ENCODE data around the gene USP24. TPM values are rescaled to one million over a fixed set of nuclear protein-coding genes. Genes with fewer than 3 reads are reported as not detected.

The USP24 gene
- total and polyA plus RNA-seq, 12 donors, result 11.3 to 45.1 (median 25.9) TPM

DNA sequence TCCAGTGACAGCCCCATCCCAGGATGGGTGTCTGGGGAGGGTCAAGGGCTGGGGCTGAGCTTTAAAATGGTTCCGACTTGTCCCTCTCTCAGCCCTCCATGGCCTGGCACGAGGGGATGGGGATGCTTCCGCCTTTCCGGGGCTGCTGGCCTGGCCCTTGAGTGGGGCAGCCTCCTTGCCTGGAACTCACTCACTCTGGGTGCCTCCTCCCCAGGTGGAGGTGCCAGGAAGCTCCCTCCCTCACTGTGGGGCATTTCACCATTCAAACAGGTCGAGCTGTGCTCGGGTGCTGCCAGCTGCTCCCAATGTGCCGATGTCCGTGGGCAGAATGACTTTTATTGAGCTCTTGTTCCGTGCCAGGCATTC lies 151.6 kb downstream of the USP24 start:
- WGBS, 4 donors, result 67 to 93% (median 86%) methylated on average over 1 to 9 of the region's 9 CpGs
- DNase-seq, result no peak
- Histone ChIP-seq H3K27me3 (no peaks in the 10 kb centered on the region), H3K4me1 (replicated peaks in 1 of 2) (peaks cover 0 to 8% of the 10 kb centered on the region in 2 donors), H3K9me3 (replicated peaks in 1 of 3) (no peaks in the 10 kb centered on the region), H3K4me3 (no peak overlapping the region), H3K27ac (no peak overlapping the region), H3K36me3 (replicated peaks in 1 of 2) (peaks cover 0 to 4% of the 10 kb centered on the region in 2 donors)
- intact Hi-C loops (cut with DNase I), result no loop called here
- TF ChIP-seq, protein P1, sequence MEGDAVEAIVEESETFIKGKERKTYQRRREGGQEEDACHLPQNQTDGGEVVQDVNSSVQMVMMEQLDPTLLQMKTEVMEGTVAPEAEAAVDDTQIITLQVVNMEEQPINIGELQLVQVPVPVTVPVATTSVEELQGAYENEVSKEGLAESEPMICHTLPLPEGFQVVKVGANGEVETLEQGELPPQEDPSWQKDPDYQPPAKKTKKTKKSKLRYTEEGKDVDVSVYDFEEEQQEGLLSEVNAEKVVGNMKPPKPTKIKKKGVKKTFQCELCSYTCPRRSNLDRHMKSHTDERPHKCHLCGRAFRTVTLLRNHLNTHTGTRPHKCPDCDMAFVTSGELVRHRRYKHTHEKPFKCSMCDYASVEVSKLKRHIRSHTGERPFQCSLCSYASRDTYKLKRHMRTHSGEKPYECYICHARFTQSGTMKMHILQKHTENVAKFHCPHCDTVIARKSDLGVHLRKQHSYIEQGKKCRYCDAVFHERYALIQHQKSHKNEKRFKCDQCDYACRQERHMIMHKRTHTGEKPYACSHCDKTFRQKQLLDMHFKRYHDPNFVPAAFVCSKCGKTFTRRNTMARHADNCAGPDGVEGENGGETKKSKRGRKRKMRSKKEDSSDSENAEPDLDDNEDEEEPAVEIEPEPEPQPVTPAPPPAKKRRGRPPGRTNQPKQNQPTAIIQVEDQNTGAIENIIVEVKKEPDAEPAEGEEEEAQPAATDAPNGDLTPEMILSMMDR (IDR thresholded peaks at IDR 0.05), result no peak
- TF ChIP-seq POLR2A (IDR thresholded peaks at IDR 0.05), result no peak

DNA sequence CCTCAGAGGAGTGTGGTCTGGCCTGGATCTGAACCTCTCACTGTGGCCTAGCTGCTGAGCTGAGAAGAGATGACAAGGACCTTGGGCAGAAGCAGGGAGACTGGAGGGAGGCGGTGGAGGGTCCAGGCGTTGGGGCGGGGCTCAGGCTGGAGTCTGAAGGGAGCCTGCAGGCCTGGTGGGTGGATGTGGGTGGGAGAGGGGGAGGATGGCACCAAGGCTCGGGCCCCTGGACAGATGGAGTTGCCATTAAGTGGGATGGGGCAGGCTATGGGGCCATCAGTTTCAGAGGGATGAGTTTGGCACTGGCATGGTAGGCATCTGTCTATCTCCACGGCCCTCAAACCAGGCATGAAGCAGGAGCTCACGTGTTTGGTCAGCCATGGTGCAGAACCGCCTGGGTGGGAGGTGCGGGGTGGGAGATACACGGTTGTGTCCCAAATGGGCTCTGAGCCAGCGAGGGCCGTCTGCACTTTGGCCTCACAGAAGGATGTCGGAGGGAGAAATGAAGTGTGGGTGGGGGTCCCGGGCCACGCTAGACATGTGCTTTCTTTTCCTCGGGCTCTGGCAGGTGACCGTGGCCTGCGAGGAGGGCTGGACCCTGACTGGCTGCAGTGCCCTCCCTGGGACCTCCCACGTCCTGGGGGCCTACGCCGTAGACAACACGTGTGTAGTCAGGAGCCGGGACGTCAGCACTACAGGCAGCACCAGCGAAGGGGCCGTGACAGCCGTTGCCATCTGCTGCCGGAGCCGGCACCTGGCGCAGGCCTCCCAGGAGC lies 152.2 kb downstream of the USP24 start:
- Histone ChIP-seq H3K4me1 (replicated peaks in 1 of 2) (peaks cover 0 to 8% of the 10 kb centered on the region in 2 donors), H3K36me3 (replicated peaks in 1 of 2) (no peaks in the 10 kb centered on the region), H3K27me3 (no peaks in the 10 kb centered on the region), H3K27ac (no peak overlapping the region), H3K4me3 (no peak overlapping the region), H3K9me3 (replicated peaks in 1 of 3) (no peaks in the 10 kb centered on the region)
- WGBS, 4 donors, result 91 to 93% (median 92%) methylated on average over 6 to 29 of the region's 29 CpGs
- TF ChIP-seq POLR2A (IDR thresholded peaks at IDR 0.05), result no peak
- TF ChIP-seq, protein P1 (IDR thresholded peaks at IDR 0.05), result no peak
- DNase-seq, result no peak
- intact Hi-C loops (cut with DNase I), result no loop called here

DNA sequence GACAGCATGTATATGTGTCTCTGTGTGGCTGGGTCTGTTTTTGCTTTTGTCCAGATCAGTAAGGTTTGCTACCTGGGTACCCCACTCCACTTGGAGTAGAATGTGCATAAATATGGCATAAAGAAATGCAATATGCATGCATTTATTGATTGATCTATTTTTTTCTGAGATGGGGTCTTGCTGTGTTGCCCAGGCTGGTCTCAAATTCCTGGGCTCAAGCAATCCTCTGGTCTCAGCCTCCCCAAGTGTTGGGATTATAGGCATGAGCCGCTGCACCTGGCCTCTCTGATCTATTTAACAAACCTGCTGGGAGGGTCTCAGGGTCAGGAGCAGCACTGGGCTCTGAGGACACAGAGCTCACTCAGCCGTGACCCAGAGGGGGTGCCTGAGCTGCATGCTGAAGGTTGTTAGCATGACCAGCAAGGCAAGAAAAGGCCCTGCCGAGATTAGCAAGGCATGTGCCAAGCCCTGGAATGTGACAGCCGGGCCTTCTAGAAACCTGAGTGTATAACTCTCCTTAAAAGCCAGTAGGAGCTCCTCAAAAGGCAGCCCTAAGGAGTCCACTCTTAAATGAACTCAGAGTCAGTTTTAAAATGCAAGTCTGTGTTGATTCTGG lies 153.3 kb downstream of the USP24 start:
- Histone ChIP-seq H3K4me3 (no peak overlapping the region), H3K27ac (no peak overlapping the region), H3K36me3 (replicated peaks in 1 of 2) (no peaks in the 10 kb centered on the region), H3K4me1 (replicated peaks in 1 of 2) (peaks cover 0 to 8% of the 10 kb centered on the region in 2 donors), H3K27me3 (no peaks in the 10 kb centered on the region), H3K9me3 (replicated peaks in 1 of 3) (no peaks in the 10 kb centered on the region)
- 77 to 93% (median 84%) methylated on average over 4 of the region's 4 CpGs for WGBS, 4 donors
- TF ChIP-seq, protein P1 (IDR thresholded peaks at IDR 0.05), result no peak
- TF ChIP-seq POLR2A (IDR thresholded peaks at IDR 0.05), result no peak
- intact Hi-C loops (cut with DNase I), result no loop called here
- no peak for DNase-seq

DNA sequence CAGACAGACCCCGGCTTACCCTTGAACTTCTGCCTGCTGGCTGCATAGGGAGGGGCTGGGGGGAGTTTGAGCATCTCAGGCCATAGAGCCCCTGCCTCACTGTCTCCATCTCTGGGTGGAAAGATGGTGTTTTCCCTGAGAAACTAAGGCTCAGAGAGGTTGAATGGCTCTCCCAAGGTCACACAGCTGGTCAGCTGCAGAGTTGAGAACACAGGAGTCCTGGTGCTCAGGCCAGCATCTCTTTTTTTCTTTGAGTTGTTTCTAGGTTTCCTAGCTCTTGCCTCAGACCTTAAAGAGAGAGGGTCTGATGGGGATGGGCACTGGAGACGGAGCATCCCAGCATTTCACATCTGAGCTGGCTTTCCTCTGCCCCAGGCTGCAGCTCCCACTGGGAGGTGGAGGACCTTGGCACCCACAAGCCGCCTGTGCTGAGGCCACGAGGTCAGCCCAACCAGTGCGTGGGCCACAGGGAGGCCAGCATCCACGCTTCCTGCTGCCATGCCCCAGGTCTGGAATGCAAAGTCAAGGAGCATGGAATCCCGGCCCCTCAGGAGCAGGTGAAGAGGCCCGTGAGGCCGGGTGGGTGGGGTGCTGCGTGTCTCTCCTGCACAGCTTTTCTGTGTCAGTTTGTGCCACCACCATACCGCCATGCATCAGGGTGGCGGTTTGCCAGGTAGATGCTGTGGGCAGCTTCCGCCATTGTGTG lies 154.0 kb downstream of the USP24 start:
- Histone ChIP-seq H3K4me1 (replicated peaks in 1 of 2) (peaks cover 0 to 8% of the 10 kb centered on the region in 2 donors), H3K4me3 (no peak overlapping the region), H3K27ac (no peak overlapping the region), H3K36me3 (replicated peaks in 1 of 2) (no peaks in the 10 kb centered on the region), H3K27me3 (no peaks in the 10 kb centered on the region), H3K9me3 (replicated peaks in 1 of 3) (no peaks in the 10 kb centered on the region)
- WGBS, 4 donors, result 40 to 83% (median 80%) methylated on average over 2 to 13 of the region's 13 CpGs
- TF ChIP-seq, protein P1 (IDR thresholded peaks at IDR 0.05), result no peak
- TF ChIP-seq POLR2A (IDR thresholded peaks at IDR 0.05), result no peak
- intact Hi-C loops (cut with DNase I), result no loop called here
- no peak for DNase-seq
